ENCODE measurements around the gene RBM33.
"Not testable (repeated sequence)": the region's sequence is repeated elsewhere in the genome, so short reads cannot be mapped to it uniquely, and the experiment has no call there.

RBM33 gene

DNA sequence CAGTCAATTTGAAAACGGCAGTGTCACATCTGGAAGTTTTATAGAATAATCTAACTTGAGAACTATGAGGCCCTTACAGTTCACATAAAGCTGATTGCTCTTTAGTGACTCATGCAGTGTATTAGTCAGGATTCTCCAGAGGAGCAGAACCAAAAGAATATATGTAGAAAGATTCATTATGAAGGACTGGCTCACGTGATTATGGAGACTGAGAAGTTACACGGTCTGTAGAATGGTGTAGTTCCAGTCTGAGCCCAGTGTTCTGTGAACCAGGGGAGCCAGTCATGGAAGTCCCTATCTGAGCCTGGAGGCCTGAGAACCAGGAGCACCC is 21.5 kb downstream of the RBM33 start:
- DNase-seq, result no peak

DNA sequence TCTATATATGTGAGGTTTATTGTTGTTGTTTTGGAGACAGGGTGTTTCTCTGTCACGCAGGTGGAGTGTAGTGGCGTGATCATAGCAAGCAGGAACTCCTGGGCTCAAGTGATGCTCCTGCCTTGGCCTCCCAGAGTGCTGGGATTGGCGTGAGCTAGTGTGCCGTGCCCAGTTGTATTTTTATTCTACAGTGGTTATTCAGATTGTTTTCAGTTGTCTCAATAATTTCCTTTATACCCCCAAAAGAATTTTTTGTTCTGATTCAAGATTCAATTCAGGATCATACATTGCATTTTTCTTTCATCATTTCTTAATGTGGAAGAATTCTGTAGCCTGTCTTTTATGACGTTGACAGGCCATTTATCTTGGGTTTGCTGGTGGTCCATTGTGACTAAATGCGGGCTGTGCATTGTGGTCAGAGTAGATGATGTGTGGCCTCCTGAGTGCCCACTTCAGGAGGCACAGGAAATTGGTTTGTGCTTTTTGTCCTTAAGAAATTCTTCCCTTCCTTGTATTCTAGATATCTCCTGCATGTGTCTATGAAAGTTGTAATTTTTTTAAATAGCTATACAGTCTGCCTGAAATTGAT is 22.9 kb downstream of the RBM33 start:
- DNase-seq, result no peak

DNA sequence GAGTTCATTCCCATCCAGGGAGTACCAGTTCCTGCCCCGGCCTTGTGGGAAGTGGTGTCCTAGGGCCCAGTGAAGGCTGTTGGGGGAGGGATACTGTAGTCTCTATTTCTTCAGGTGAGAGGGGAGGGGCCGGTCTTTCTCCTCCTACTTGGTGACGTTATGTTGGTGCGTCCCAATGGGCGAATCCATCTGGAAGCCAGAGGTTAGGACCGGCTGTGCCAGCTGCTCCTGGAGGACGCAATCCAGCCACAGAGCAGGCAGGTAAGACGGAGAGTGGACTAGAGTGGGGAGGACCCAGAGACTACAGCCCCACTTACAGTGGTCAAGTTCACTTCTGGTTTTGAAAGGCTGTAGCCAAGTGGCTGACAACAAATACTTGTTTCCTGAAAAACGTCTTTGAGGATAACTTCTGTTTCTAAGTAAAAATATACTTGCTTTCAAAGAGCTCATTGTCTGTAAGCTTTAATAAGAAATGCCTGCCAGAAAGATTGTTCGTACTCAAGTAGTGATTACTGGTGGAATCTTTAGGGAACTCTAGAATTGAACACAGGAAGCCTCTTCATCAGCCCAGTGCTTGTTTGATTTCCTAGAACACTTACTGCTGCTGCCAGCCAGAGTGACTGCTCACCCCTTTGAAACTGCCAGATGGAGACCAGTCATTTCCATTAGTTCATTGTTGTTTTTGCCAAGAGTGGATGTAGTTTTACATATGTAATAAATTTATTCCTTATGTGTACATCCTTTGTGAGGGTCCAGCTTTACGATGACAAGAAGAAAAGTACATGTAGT is 25.4 kb downstream of the RBM33 start:
- DNase-seq, result no peak

DNA sequence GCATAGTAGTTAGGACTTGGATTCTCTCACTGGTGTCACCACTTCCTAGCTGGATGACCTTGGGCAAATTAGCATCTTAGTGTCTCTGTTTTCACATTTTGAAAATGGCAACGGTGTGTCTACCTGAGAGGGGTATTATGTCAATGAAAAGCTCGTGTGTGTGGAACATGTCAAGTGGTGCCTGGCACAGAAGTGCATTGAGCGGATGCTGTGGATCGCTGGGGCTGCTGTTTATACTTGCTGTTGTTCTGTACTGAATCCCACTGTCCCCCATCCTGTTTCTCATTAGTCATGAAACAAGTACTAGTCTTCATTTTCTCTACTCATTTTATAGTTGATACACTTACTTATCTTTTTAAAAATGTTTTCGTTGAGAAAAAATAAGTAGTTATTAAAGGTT is 26.1 kb downstream of the RBM33 start:
- no peak for DNase-seq

DNA sequence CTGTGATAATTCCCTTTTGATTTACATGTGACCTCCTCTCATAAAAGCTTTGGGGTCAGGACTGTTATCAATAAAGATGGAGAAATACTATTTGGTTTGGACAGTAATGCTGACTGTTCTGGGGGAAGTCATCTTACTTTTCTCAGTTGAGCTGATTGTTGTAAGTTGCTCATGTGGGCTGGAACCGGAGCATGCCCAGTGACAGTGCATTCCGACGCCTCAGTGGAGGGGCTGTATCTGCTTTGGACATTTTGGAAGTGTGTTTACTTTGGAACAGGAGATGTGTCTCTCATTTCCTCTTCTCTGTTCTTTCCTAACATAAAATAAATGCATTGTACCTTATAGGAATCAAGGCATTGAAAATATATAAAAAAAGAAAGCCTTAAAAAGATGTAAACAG is 30.1 kb downstream of the RBM33 start:
- no peak for DNase-seq

DNA sequence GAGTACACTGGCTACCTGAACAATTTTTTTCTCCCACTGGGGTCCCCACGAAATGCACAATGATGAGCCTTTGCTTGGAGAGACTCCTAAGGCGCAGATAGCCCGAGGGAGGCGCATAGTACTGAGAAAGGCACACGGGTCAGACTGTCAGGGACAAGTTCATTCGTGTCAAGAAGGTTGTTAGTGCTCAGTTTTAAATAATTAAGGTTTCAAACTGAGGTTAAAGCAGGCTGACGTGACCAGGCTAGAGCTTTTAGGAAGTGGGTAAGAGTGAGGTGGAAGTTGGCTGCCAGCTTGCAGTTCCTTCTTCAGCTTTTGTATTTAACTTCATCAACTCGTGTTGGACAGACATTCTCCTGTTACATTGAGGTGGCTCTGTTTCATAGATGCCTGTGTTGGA is 31.6 kb downstream of the RBM33 start:
- no peak for DNase-seq

DNA sequence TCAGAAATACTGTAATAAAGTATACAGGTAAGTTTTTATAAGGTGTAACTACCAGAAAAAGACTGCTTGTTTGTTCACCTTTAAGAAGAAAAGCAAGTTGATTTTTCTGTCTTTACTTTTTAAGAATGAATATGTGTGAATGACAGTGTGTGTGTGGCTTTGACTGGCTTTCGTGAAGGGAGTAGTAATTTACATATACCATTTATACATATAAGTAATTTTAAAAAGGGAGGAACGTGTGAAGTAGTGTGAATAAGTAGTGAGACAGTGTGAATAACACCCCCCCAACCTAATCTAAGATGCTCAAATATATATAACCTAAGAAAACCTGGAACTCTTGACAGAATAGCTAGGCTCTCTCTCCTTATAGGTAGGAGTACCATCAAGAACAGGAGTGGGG is 33.2 kb downstream of the RBM33 start:
- DNase-seq, result no peak

DNA sequence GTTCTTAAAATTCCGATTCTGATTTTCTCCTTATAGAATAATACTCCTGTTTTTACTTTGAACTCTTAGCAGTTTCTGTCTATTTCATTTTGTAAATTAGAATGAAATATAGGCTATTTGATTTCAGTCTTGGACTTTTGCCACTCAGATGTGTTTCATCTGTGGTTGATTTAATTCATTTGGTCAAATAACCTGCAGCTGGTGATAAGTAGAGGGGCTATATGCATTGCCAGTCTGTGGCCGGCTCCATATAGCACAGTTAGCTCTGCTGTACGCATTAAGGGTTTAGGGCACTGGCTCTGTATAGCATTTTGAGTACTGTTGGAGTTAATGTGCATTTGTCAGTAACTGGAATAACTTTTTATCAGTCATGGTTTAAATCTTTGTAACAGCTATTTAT is 35.7 kb downstream of the RBM33 start:
- no peak for DNase-seq

DNA sequence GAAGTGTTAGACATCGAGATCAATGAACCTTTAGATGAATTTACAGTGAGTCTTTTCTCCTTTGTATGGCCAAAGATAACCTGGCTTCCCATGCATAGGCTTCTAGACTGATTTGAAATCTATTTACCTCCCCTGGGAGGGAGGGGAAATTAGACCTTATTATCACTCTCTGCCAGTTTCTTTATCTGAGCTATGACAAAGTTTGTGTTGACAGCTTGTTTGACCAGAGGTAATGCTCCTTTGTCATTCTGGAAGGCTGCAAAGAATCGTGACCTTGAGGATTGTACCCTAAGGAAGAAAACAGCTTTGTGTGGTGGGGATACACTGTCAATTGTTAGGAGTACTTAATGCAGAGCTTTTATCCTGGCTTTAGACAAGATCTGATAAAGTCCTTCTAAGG is 36.4 kb downstream of the RBM33 start:
- DNase-seq, result no peak

DNA sequence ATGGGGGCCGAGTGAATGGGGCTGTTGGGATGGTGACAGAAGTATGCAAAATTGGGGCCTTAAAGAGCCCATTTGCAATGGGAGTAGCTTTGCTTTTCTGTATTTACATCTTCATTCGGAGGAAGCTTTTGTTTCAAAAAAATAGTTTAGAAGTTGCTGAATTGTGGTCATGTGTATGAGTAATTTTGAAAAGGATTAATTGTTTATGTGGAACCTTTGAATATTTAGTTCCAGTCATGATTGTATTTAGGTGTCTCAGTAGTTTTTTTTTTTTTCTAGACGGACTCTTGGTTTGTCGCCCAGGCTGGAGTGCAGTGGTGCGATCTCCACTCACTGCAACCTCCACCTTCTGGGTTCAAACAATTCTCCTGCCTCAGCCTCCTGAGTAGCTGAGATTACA is 37.2 kb downstream of the RBM33 start:
- DNase-seq, result no peak

DNA sequence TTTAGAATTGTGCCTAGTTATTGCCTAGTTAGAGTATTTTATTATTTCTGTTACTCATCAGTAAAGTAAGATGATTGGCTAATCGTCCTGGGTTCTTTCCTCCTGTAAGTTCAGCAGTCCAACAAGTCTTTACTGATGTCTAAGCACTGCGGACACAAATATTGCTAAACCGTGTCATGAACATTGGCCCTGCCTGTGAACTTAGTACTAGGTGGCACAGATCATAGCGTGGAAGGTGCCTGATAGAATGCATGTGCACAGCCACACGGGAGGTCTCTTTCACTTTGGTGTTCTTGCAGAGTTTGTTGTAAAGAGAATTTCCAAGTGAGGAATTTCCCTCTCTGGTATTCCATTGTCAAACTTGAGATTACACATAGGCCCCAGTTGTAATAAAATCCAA is 38.0 kb downstream of the RBM33 start:
- no peak for DNase-seq

DNA sequence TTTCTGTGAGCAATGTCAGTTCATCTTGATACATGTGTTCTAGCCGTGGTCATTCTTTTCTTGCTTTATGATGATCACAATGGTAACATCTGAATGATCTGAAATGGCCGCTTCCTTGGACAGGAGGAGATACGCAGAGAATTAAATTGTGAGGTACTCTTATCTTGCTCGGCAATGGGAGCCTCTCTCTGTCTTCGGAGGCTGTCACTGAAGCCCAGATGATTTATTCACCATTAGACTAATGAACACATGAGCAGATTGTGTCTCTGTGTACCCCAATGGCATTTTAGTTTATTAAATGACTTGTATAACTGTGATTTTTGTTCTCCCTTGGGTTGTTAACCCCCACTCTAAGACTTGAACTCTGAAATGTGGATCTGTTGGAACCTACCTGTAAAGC is 38.6 kb downstream of the RBM33 start:
- no peak for DNase-seq

DNA sequence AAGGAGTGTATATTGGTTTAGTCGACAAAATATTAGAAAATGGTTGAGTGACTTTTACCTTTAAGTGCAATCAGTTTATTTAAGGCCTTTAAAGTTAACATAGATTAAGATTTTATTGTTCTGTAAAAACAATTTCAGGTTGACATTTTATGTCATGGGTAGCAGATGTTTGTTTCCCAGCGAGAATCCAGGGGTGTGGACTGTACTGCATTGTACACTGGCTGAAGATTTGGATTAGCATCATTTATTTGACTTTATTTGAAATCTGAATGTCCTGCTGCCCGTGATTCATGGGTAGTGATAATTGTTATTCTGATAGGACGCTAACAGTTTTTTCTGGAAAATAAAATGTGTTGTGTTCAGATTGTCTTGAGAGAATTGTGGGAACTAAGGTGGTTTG is 39.3 kb downstream of the RBM33 start:
- DNase-seq, result no peak

DNA sequence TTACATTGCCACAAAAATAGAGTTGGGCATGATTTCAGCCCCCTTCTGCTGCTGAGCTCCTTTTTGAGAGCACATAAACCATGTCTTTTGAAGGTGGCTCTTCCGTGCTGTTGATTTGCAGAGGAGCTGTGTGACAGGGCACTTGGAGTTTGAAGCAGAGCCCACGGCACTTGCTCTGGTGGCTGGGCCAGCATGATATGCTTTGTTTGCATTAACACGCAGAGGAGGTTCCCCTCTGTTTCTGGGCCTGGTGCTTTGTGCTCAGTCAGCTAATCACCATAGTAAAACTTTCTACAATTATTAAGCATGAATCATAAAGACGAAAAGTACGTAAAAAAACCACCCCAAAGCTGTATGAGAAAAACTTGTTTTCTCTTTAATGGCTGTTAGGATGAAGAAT is 40.1 kb downstream of the RBM33 start:
- DNase-seq, result no peak

DNA sequence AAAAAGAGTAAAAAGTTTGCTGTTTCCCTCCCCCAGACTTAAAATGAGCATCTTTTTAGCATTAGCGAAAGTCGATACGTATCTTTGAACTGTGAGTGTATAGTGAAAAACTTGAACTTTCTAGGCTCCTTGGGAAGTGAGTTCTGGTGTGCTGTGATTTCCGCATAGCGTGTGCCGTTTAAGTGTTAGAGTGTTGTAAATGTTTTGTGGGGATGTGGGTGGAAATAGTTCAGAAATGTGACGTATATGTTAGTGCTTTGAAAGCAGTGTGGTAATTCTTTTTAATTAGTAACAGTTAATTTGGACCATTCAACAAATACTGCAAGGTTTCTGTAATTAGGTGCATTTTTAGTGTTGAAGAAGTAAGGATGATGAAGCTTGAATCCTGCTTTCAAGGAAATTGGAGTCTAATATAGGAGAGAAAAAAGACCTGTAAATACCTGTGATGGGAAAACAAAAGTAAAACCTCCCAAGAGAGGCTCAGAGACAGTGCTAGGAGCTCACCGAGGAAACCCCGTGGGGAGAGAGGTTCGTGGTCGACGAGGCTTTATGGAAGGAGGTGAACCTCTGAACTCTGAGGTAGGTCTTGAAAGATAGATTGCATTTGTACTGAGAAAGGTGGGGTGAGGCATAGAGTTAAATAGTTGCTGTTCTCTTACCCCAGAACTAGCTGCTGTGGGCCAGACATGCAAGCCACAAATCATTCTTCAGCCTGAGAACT is 40.8 kb downstream of the RBM33 start:
- no peak for DNase-seq

DNA sequence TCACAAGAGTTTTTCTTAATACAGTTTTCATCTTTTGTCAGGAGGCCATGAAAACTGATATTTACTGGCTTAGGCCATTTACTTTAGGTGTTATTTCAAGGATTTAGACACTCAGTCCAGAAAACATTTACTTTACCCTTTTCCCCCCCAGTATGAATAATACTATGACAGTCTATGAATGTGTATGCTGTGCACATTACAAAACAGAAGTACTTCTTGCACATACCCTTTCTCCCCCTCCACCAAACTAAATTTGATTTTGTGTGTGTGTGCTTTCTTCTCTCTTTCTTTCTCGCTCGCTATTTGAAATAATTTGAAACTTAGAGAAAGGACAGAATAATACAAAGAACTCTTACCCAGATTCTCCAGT is 41.3 kb downstream of the RBM33 start:
- DNase-seq, result no peak

DNA sequence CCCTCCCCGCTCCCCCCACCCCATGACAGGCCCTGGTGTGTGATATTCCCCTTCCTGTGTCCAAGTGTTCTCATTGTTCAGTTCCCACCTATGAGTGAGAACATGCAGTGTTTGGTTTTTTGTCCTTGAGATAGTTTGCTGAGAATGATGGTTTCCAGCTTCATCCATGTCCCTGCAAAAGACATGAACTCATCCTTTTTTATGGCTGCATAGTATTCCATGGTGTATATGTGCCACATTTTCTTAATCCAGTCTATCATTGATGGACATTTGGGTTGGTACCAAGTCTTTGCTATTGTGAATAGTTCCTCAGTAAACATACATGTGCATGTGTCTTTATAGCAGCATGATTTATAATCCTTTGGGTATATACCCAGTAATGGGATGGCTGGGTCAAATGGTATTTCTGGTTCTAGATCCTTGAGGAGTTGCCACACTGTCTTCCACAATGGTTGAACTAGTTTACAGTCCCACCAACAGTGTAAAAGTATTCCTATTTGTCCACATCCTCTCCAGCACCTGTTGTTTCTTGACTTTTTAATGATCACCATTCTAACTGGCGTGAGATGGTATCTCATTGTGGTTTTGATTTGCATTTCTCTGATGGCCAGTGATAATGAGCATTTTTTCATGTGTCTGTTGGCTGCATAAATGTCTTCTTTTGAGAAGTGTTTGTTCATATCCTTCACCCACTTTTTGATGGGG is 42.3 kb downstream of the RBM33 start:
- not testable (repeated sequence) for DNase-seq

DNA sequence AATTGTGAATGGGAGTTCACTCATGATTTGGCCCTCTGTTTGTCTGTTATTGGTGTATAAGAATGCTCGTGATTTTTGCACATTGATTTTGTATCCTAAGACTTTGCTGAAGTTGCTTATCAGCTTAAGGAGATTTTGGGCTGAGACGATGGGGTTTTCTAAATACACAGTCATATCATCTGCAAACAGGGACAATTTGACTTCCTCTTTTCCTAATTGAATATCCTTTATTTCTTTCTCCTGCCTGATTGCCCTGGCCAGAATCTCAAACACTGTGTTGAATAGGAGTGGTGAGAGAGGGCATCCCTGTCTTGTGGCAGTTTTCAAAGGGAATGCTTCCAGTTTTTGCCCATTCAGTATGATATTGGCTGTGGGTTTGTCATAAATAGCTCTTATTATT is 43.8 kb downstream of the RBM33 start:
- not testable (repeated sequence) for DNase-seq

DNA sequence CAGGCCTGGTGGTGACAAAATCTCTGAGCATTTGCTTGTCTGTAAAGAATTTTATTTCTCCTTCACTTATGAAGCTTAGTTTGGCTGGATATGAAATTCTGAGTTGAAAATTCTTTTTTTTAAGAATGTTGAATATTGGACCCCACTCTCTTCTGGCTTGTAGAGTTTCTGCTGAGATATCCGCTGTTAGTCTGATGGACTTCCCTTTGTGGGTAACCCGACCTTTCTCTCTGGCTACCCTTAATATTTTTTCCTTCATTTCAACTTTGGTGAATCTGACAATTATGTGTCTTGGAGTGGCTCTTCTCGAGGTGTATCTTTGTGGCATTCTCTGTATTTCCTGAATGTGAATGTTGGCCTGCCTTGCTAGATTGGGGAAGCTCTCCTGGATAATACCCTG is 46.2 kb downstream of the RBM33 start:
- not testable (repeated sequence) for DNase-seq

DNA sequence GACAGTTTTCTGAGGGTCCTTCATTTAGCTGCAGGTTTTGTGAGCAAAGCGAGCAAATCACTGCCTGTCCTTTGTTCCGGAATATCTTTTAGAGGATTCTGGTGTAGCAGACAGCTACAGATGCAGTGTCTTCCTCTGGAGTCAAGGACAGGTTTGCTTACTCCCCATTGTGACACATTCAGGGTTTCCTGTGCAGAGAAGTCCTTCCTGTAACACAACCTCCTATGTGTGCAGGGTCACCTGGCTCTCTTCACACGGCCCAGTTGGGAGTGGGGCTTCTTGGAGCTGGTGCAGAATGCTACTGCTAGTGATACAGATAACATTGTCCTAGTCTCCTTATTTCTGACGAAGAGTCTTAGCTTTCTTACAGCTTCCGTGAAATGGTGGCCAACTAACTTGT is 47.9 kb downstream of the RBM33 start:
- DNase-seq, result no peak

DNA sequence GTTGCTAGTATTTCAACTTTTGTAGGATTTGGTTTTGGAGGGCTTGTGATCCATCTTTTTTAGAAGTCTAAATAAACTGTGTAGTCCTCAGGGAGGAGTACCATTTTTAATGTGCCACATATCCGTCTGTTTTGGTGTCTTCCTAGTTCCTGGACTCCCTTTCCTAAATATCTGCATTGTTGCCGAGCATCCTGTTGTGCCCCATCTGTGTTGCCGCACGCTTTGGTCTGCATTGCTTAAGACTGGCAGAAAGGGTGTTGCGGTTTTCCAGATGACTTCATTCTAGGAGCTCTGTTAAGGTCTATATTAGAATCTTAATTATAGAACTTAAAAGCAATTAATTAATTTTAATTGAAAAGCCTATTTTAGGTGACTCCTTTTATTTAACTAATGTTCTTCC is 49.4 kb downstream of the RBM33 start:
- no peak for DNase-seq

DNA sequence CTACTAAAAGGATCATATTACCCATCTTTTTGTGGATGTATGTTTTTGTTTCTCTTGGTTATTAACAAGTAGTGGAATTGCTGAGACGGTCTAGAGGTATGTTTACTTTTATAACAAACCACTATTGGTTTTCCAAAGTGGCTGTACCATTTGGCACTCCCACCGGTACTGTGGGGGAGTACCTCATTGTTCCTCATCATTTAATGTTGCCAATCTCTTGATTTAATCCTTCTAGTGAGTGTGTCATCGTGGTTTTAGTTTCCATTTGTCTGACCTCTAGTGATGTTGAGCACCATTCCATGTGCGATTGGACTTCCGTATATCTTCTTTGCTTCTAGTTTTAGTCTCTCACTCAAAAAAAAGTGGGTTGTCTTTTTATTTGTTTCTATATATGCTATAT is 50.4 kb downstream of the RBM33 start:
- no peak for DNase-seq

DNA sequence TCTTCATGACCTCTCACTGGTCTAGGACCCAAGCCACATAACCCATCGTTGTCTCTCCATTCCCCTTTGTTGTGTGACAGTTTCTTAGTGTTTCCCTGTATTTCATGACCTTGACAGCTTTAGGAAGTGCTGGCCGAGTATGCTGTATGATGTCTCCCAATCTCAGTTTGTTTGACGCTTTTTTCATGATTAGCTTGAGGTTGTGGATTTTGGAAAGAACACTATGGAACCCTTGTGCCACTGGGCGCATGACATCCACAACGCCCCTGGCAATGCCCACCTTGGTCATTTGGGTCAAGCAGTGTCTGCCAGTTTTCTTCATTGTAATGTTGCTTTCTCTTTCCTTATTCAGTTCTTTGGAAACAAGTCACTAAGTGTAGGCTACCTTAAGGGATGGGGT is 52.3 kb downstream of the RBM33 start:
- DNase-seq, result no peak

DNA sequence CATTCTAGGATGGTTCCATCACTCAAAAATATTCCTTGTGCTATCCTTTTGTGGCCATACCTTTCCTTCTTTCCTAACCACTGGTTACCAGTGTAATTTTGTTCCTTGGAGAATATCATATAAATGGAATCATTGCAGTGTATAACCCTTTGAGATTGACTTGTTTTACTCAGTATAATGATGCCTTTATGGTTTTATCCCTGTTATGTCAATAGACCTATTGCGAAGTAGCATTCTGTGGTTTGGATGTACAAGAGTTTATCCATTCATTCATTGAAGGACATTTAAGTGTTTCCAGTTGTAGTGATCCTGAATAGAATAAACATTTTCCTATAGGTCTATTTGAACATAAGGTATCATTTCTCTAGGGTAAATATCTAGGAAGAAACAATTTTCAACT is 54.2 kb downstream of the RBM33 start:
- no peak for DNase-seq

All from activated naive CD4-positive, alpha-beta T cell (primary cell).